GM12878 (cell line): Measurements from ENCODE around the gene UMPS. TPM values are rescaled to one million over a fixed set of nuclear protein-coding genes. Genes with fewer than 3 reads are reported as not detected.

Source experiments
- ATAC-seq: fragments of 200-7000 bp; cut with Tn5 transposase; 3 replicates; pipeline ENCODE4 v1.9.1; 2020; ENCODE audit warnings: mild to moderate bottlenecking, moderate library complexity
- BruUV-seq: library from RNA; stranded (reverse); fragments of 400-500 nt; replicated peaks from 2 replicates; lab custom pipeline; 2021; lab: Mats Ljungman, UMichigan
- CTCF ChIA-PET: fragments of 300-600 bp; sonication (Branson Sonifier 250); formaldehyde crosslinking; extraction: SDS; loops from one replicate; lab custom pipeline; 2021; ENCODE audit warnings: inconsistent platforms; lab: Yijun Ruan, JAX
- POLR2A ChIA-PET: fragments of 350-600 bp; formaldehyde crosslinking; extraction: SDS; loops from one replicate; lab custom pipeline; 2021; ENCODE audit warnings: inconsistent platforms; lab: Charles Lee
- RAD21 ChIA-PET: fragments of 300-600 bp; sonication (Branson Sonifier 250); formaldehyde crosslinking; loops from one replicate; lab custom pipeline; 2023; ENCODE audit warnings: antibody characterized with exemption; ENCODE audit not compliant: unreplicated experiment; lab: Charles Lee
- SMC1A ChIA-PET: fragments of 300-600 bp; sonication (Branson Sonifier 250); formaldehyde crosslinking; loops from one replicate; lab custom pipeline; 2023; ENCODE audit not compliant: unreplicated experiment, uncharacterized antibody; lab: Charles Lee
- DNase-seq: peaks from one replicate; pipeline ENCODE4 v3.0.0-alpha.2; 2011; ENCODE audit warnings: low read depth, low spot score
- FAIRE-seq: peaks from 3 replicates; lab custom pipeline; 2011; peaks lifted over from hg19 to GRCh38; lab: Jason Lieb, UNC
- H2AFZ ChIP-seq: 2 replicates; pipeline ENCODE4 v1.6.0; 2011; ENCODE audit warnings: low read depth, low read length, control low read depth; ENCODE audit not compliant: control insufficient read depth
- H3K27ac ChIP-seq: 2 replicates; pipeline ENCODE4 v1.5.1; 2011; ENCODE audit warnings: control low read depth; ENCODE audit not compliant: control insufficient read depth, insufficient read depth
- H3K27me3 ChIP-seq, 2 experiments: replicated peaks in 1 of 2; 2 replicates each; pipeline versions ENCODE4 v1.6.0 to v1.6.1; 2011; ENCODE audit warnings: low read length in 1 of 2; ENCODE audit not compliant: control insufficient read depth in 2 of 2, insufficient read depth in 2 of 2
- H3K36me3 ChIP-seq, 2 experiments: 2 replicates each; pipeline ENCODE4 v1.5.1; 2011; ENCODE audit warnings: low read length in 1 of 2; ENCODE audit not compliant: control insufficient read depth in 2 of 2, insufficient read depth in 2 of 2
- H3K4me1 ChIP-seq: 2 replicates; pipeline ENCODE4 v1.6.1; 2011; ENCODE audit warnings: mild to moderate bottlenecking, low read length, moderate library complexity, mixed read lengths; ENCODE audit not compliant: control insufficient read depth, insufficient read depth
- H3K4me2 ChIP-seq: 2 replicates; pipeline ENCODE4 v1.6.0; 2011; ENCODE audit warnings: control low read depth; ENCODE audit not compliant: control insufficient read depth, insufficient read depth
- H3K4me3 ChIP-seq: fragments of 200-600 bp; sonication (generic); 2 replicates; pipeline ENCODE4 v1.5.1; 2016
- H3K79me2 ChIP-seq: 2 replicates; pipeline ENCODE4 v1.6.0; 2011; ENCODE audit warnings: low read length; ENCODE audit not compliant: control insufficient read depth, insufficient read depth
- H3K9ac ChIP-seq: 2 replicates; pipeline ENCODE4 v1.8.0; 2011; ENCODE audit warnings: low read length, control low read depth, mixed read lengths; ENCODE audit not compliant: control insufficient read depth, insufficient read depth
- H3K9me3 ChIP-seq: replicated peaks from 3 replicates; pipeline ENCODE4 v1.5.1; 2011; ENCODE audit warnings: mild to moderate bottlenecking, low read length; ENCODE audit not compliant: control insufficient read depth, insufficient read depth
- H4K20me1 ChIP-seq: 2 replicates; pipeline ENCODE4 v1.6.0; 2011; ENCODE audit not compliant: control insufficient read depth, insufficient read depth
- CBX3 ChIP-seq: fragments of 200-600 bp; sonication (generic); IDR thresholded peaks from 2 replicates; pipeline ENCODE4 v1.6.1; 2016; ENCODE audit warnings: low read depth, borderline replicate concordance
- GATAD2B ChIP-seq: fragments of 450-650 bp; conservative IDR thresholded peaks from 2 replicates; pipeline ENCODE4 v1.6.1; 2017; ENCODE audit warnings: low read depth, mild to moderate bottlenecking, moderate library complexity
- HCFC1 ChIP-seq: fragments of 150-350 bp; IDR thresholded peaks from 2 replicates; pipeline ENCODE4 v1.6.1; 2014; ENCODE audit warnings: low read length
- IRF3 ChIP-seq: fragments of 450-650 bp; IDR thresholded peaks from 2 replicates; pipeline ENCODE4 v1.6.1; 2014; ENCODE audit warnings: mild to moderate bottlenecking
- JUNB ChIP-seq: IDR thresholded peaks from 2 replicates; pipeline ENCODE4 v1.6.1; 2016; ENCODE audit warnings: antibody characterized with exemption, mild to moderate bottlenecking
- JUND ChIP-seq: IDR thresholded peaks from 2 replicates; pipeline ENCODE4 v1.6.1; 2012; ENCODE audit warnings: low read depth, mild to moderate bottlenecking, low read length, improper control_type of control experiment, moderate library complexity
- KLF5 ChIP-seq: fragments of 450-650 bp; IDR thresholded peaks from 2 replicates; pipeline ENCODE4 v1.6.1; 2014; ENCODE audit warnings: mild to moderate bottlenecking; ENCODE audit not compliant: partially characterized antibody
- PKNOX1 ChIP-seq: fragments of 450-650 bp; IDR thresholded peaks from 2 replicates; pipeline ENCODE4 v1.6.1; 2016; ENCODE audit warnings: mild to moderate bottlenecking
- RBBP5 ChIP-seq: fragments of 200-600 bp; sonication (generic); conservative IDR thresholded peaks from 2 replicates; pipeline ENCODE4 v1.6.1; 2016
- RCOR1 ChIP-seq: conservative IDR thresholded peaks from 2 replicates; pipeline ENCODE4 v1.6.1; 2012; ENCODE audit warnings: low read depth, low read length, improper control_type of control experiment
- SMARCA5 ChIP-seq: fragments of 450-650 bp; IDR thresholded peaks from 2 replicates; pipeline ENCODE4 v1.6.1; 2017; ENCODE audit warnings: mild to moderate bottlenecking
- USF1 ChIP-seq: IDR thresholded peaks from 2 replicates; pipeline ENCODE4 v1.6.1; 2011; ENCODE audit warnings: borderline replicate concordance, low read depth, mild to moderate bottlenecking, moderate library complexity, mixed read lengths, low read length; ENCODE audit not compliant: insufficient read depth; ENCODE audit errors: extremely low read length
- ZNF622 ChIP-seq: fragments of 450-650 bp; IDR thresholded peaks from 2 replicates; pipeline ENCODE4 v1.6.1; 2017; ENCODE audit warnings: mild to moderate bottlenecking, inconsistent platforms
- WGBS: methylation state at CpG from one replicate; pipeline ENCODE4 v1.1.6; 2016; ENCODE audit warnings: low lambda C conversion rate; ENCODE audit not compliant: insufficient replicate concordance, insufficient coverage; ENCODE audit errors: missing lambda C conversion rate; 5-methylcytosine and 5-hydroxymethylcytosine counted together
- in situ Hi-C: fragments of 300-500 bp; cut with MboI; formaldehyde crosslinking; loops from 9 replicates; pipeline ENCODE4 v1.14.3; 2018; ENCODE audit warnings: mixed read lengths
- intact Hi-C: fragments of 100-400 bp; cut with micrococcal nuclease; formaldehyde crosslinking; loops from one replicate; pipeline ENCODE4 v1.14.2; 2022; ENCODE audit not compliant: unreplicated experiment
- polyA plus RNA-seq, 11 experiments: library from polyadenylated mRNA; depleted of rRNA in 4 of 11; unstranded in 6 of 11; stranded (reverse) in 5 of 11; fragments of >200 nt; fragmentation: Nextera tagmentation in 4 of 11; fragmentation: Illumina TruSeq in 1 of 11; extraction: Ambion mirVana in 4 of 11; extraction: Trizol in 1 of 11; gene quantifications; 1 replicate in 1 of 11; 2 replicates in 10 of 11; pipeline versions ENCODE4 v1.2.1 to v1.2.3, GENCODE V29; 2011 to 2016; ENCODE audit warnings: inconsistent platforms in 2 of 11, missing spikeins in 2 of 11, low read depth in 1 of 11
- total RNA-seq, 4 experiments: library from RNA; depleted of rRNA in 3 of 4; stranded (reverse); fragments of >200 nt in 3 of 4; fragmentation: Illumina TruSeq in 1 of 4; extraction: Trizol in 1 of 4; gene quantifications; 2 replicates each; pipeline versions ENCODE4 v1.2.1 to v1.2.3, GENCODE V29; 2013 to 2021

UMPS gene
- total and polyA plus RNA-seq, 10 of the 15 experiments (the other 5 are each of a cell fraction or from before 2014, with no cell fraction given), result 30.6 to 82.8 (median 49.5) TPM

- Histone ChIP-seq H3K79me2 (no peaks in the 10 kb centered on the region), H2AFZ (no peak overlapping the region), H3K36me3 (no peaks in the 10 kb centered on the region), H3K4me1 (no peaks in the 10 kb centered on the region), H3K27ac (no peak overlapping the region), H3K4me3 (no peak overlapping the region), H3K27me3 (no peaks in the 10 kb centered on the region), H3K4me2 (no peak overlapping the region), H3K9ac (no peak overlapping the region), H4K20me1 (no peaks in the 10 kb centered on the region), H3K9me3 (no peaks in the 10 kb centered on the region)
- POLR2A ChIA-PET, result no interaction called here
- CTCF ChIA-PET, result interaction anchor here (1.5 to 2.0 kb wide), 2 partner anchors 31 to 109 kb away, joined by 7 to 13 read pairs; no protein-coding TSS in a partner anchor
- no peak for DNase-seq
- no peak for TF ChIP-seq IRF3
- no peak for TF ChIP-seq USF1
- no peak for TF ChIP-seq HCFC1
- no peak for TF ChIP-seq PKNOX1
- no peak for TF ChIP-seq JUNB
- TF ChIP-seq RCOR1, result no peak
- TF ChIP-seq GATAD2B, result no peak
- no peak for TF ChIP-seq ZNF622
- TF ChIP-seq RBBP5, result no peak
- TF ChIP-seq SMARCA5, result no peak
- TF ChIP-seq CBX3, result no peak
- TF ChIP-seq KLF5, result no peak
- no peak for TF ChIP-seq JUND
- RAD21 ChIA-PET, result interaction anchor here (0.9 kb wide), 1 partner anchor 43 kb away, joined by 4 read pairs; no protein-coding TSS in a partner anchor
- 31% methylated on average over 7 of the region's 7 CpGs for WGBS
- BruUV-seq, result no TSS peak
- in situ Hi-C loops (no loop called here), intact Hi-C loops (no loop called here)
- ATAC-seq, result no peak
- no peak for FAIRE-seq
- SMC1A ChIA-PET, result interaction anchor here (2.1 kb wide), 1 partner anchor 21 kb away, joined by 6 read pairs; no protein-coding TSS in a partner anchor
These were observed 62.2 kb downstream of the UMPS start for GRCh38 chr3:124792341-124793040.
